ENCODE measurements around the gene OSBPL8. TPM values are rescaled to one million over a fixed set of nuclear protein-coding genes. Genes with fewer than 3 reads are reported as not detected.

OSBPL8 gene
- total and polyA plus RNA-seq, 2 experiments from 2014 or later: 78.0 to 124 TPM

- H3K36me3 ChIP-seq (ENCODE audit: insufficient read depth): no peaks in the 10 kb centered on the region
- no peaks in the 10 kb centered on the region for H3K9me2 ChIP-seq (ENCODE audit: insufficient read depth)
- H3K27ac ChIP-seq (ENCODE audit: low read depth): no peak overlapping the region
- H3K4me1 Mint-ChIP-seq: peaks cover 18% of the 10 kb centered on the region
- no peak for ATAC-seq
- peaks cover 18% of the 10 kb centered on the region for H3K4me1 ChIP-seq (ENCODE audit: insufficient read depth)
- H3K4me3 ChIP-seq: no peak overlapping the region
- TF ChIP-seq POLR2AphosphoS5 (IDR thresholded peaks at IDR 0.05; ENCODE audit: low read depth): no peak
- no peak for TF ChIP-seq REST (IDR thresholded peaks at IDR 0.05; ENCODE audit: unreplicated experiment)
- H3K4me3 Mint-ChIP-seq: no peak overlapping the region
- H3K27ac Mint-ChIP-seq: peak overlapping the region; percentile 5; the same call in 1 of the 2 replicates
- H3K36me3 Mint-ChIP-seq (ENCODE audit: low read depth): no peaks in the 10 kb centered on the region; the same call in 2 of the 3 replicates
- DNase-seq (ENCODE audit: low spot score): no peak
- H4K20me1 ChIP-seq (replicated peaks; ENCODE audit: insufficient read depth): 0 out of 2 replicates have a peak, but pooled peaks cover 3% of the 10 kb centered on the region
- no peaks in the 10 kb centered on the region for H3K27me3 ChIP-seq (ENCODE audit: insufficient read depth)
- H2AFZ ChIP-seq: no peak overlapping the region
- no peaks in the 10 kb centered on the region for H3F3A ChIP-seq (replicated peaks; ENCODE audit: low read depth)
- peaks cover 29% of the 10 kb centered on the region for H3K79me2 ChIP-seq (replicated peaks; ENCODE audit: insufficient read depth)
- H3K27me3 Mint-ChIP-seq (ENCODE audit: insufficient read depth, low read depth, poor library complexity): no peaks in the 10 kb centered on the region
- H3K9me3 Mint-ChIP-seq: no peaks in the 10 kb centered on the region
- peak overlapping the region; percentile 43; the same call in 1 of the 2 replicates for H3K4me2 ChIP-seq
These were observed 115.1 kb downstream of the OSBPL8 start for GRCh38 chr12:76444408-76444984.

GRCh38 chr12:76441016-76441415 lies 118.6 kb downstream of the OSBPL8 start:
- TF ChIP-seq STAT1 (IDR thresholded peaks at IDR 0.05; ENCODE audit: unreplicated experiment): no peak
- TF ChIP-seq JUNB (IDR thresholded peaks at IDR 0.05; ENCODE audit: unreplicated experiment): no peak
- TF ChIP-seq ETS1 (IDR thresholded peaks at IDR 0.05): no peak
- TF ChIP-seq CTCF (conservative IDR thresholded peaks at IDR 0.05; ENCODE audit: low read depth in 2 of 2): no peak
- no peak overlapping the region; the same call in 1 of the 2 replicates for H3K27ac Mint-ChIP-seq
- H3K36me3 Mint-ChIP-seq (ENCODE audit: low read depth): peaks cover 8% of the 10 kb centered on the region; the same call in 1 of the 3 replicates
- H3K4me1 Mint-ChIP-seq: peaks cover 18% of the 10 kb centered on the region
- Histone ChIP-seq H2AFZ (no peak overlapping the region), H3K4me1 (ENCODE audit: insufficient read depth) (peaks cover 18% of the 10 kb centered on the region), H3K4me3 (no peak overlapping the region), H3K9me2 (ENCODE audit: insufficient read depth) (no peaks in the 10 kb centered on the region), H3K27ac (ENCODE audit: low read depth) (no peak overlapping the region), H3K4me2 (no peak overlapping the region), H4K20me1 (replicated peaks; ENCODE audit: insufficient read depth) (no peaks in the 10 kb centered on the region), H3K36me3 (ENCODE audit: insufficient read depth) (no peaks in the 10 kb centered on the region), H3K79me2 (replicated peaks; ENCODE audit: insufficient read depth) (peaks cover 26% of the 10 kb centered on the region), H3K27me3 (ENCODE audit: insufficient read depth) (no peaks in the 10 kb centered on the region), H3F3A (replicated peaks; ENCODE audit: low read depth) (no peaks in the 10 kb centered on the region)
- DNase-seq (ENCODE audit: low spot score) (no peak), ATAC-seq (no peak)
- no peaks in the 10 kb centered on the region for H3K9me3 Mint-ChIP-seq
- H3K27me3 Mint-ChIP-seq (ENCODE audit: insufficient read depth, low read depth, poor library complexity): no peaks in the 10 kb centered on the region
- no peak overlapping the region for H3K4me3 Mint-ChIP-seq

All from GM23338 (cell line).